B cell (primary cell): ENCODE measurements around the gene RERE. TPM values are rescaled to one million over a fixed set of nuclear protein-coding genes. Genes with fewer than 3 reads are reported as not detected.

Source experiments
- ATAC-seq: fragments of 200-7000 bp; cut with Tn5 transposase; one replicate; pipeline ENCODE4 v1.10.0; 2021; ENCODE audit warnings: low read depth, mild to moderate bottlenecking, moderate number of reproducible peaks, moderate library complexity
- CTCF ChIA-PET: fragments of 350-600 bp; sonication (Branson Sonifier 250); formaldehyde crosslinking; loops from one replicate; lab custom pipeline; 2021; ENCODE audit warnings: antibody characterized with exemption, inconsistent platforms; lab: Charles Lee
- POLR2A ChIA-PET: fragments of 350-600 bp; sonication (Branson Sonifier 250); formaldehyde crosslinking; loops from one replicate; lab custom pipeline; 2021; ENCODE audit warnings: antibody characterized with exemption; lab: Charles Lee
- DNase-seq: peaks from one replicate; pipeline ENCODE4 v3.0.0; 2013
- H2AFZ ChIP-seq: 2 replicates; pipeline ENCODE4 v1.6.1; 2012; ENCODE audit warnings: mild to moderate bottlenecking, low read depth, low read length; ENCODE audit not compliant: insufficient read depth, poor library complexity, severe bottlenecking
- H3K27ac ChIP-seq, 2 donors: 1 replicate in 1 of 2; 2 replicates in 1 of 2; pipeline ENCODE4 v1.5.1; 2012 to 2013; ENCODE audit warnings: low read length in 2 of 2, mild to moderate bottlenecking in 2 of 2, moderate library complexity in 1 of 2
- H3K27me3 ChIP-seq, 4 experiments: fragments of 200-600 bp in 1 of 4; sonication (generic) in 1 of 4; replicated peaks in 1 of 4; 1 replicate in 2 of 4; 2 replicates in 2 of 4; pipeline versions ENCODE4 v1.6.1 to v1.7.0; 2013 to 2016; ENCODE audit warnings: low read length in 3 of 4, mild to moderate bottlenecking in 2 of 4, mixed read lengths in 1 of 4, moderate library complexity in 1 of 4; ENCODE audit not compliant: insufficient read depth in 4 of 4, control insufficient read depth in 3 of 4; ENCODE audit errors: control extremely low read depth in 1 of 4
- H3K36me3 ChIP-seq, 2 experiments: replicated peaks in 1 of 2; 1 replicate in 1 of 2; 2 replicates in 1 of 2; pipeline versions ENCODE4 v1.6.1 to v1.7.1; 2013; ENCODE audit warnings: low read length in 1 of 2; ENCODE audit not compliant: insufficient read depth in 2 of 2, control insufficient read depth in 1 of 2; ENCODE audit errors: control extremely low read depth in 1 of 2, extremely low read depth in 1 of 2
- H3K4me1 ChIP-seq, 2 donors: fragments of 200-600 bp in 1 of 2; sonication (generic) in 1 of 2; 1 replicate in 1 of 2; 2 replicates in 1 of 2; pipeline versions ENCODE4 v1.5.1 to v1.6.1; 2013 to 2017; ENCODE audit warnings: low read length in 2 of 2; ENCODE audit not compliant: control insufficient read depth in 2 of 2, insufficient read depth in 2 of 2
- H3K4me2 ChIP-seq: replicated peaks from 2 replicates; pipeline ENCODE3; 2012; ENCODE audit warnings: mild to moderate bottlenecking, low read depth, low read length; ENCODE audit not compliant: poor library complexity, severe bottlenecking
- H3K4me3 ChIP-seq, 5 experiments: fragments of 200-600 bp in 1 of 5; sonication (generic) in 1 of 5; 1 replicate in 3 of 5; 2 replicates in 2 of 5; pipeline versions ENCODE4 v1.5.1 to v1.7.0; 2011 to 2016; ENCODE audit warnings: low read length in 4 of 5, mild to moderate bottlenecking in 4 of 5, low read depth in 2 of 5, control low read depth in 1 of 5, moderate library complexity in 1 of 5; ENCODE audit not compliant: insufficient read depth in 1 of 5; ENCODE audit errors: control extremely low read depth in 1 of 5, extremely low read depth in 1 of 5
- H3K79me2 ChIP-seq: fragments of 200-600 bp; sonication (generic); one replicate; pipeline ENCODE4 v1.6.0; 2016; ENCODE audit warnings: low read length; ENCODE audit not compliant: control insufficient read depth, insufficient read depth
- H3K9ac ChIP-seq: fragments of 200-600 bp; sonication (generic); 2 replicates; pipeline ENCODE4 v1.6.1; 2017; ENCODE audit warnings: mild to moderate bottlenecking, low read length, moderate library complexity
- H3K9me3 ChIP-seq, 3 donors: one replicate each; pipeline versions ENCODE4 v1.6.1 to v1.7.1; 2013; ENCODE audit warnings: low read length in 2 of 3; ENCODE audit not compliant: control insufficient read depth in 2 of 3, insufficient read depth in 1 of 3; ENCODE audit errors: control extremely low read depth in 1 of 3
- H4K20me1 ChIP-seq: 2 replicates; pipeline ENCODE4 v1.6.0; 2012; ENCODE audit warnings: mild to moderate bottlenecking, low read length; ENCODE audit not compliant: insufficient read depth, control insufficient read depth, poor library complexity, severe bottlenecking
- H3K27ac Mint-ChIP-seq: one replicate; pipeline ENCODE4 v1.8.0; 2021; ENCODE audit warnings: mixed read lengths
- H3K27me3 Mint-ChIP-seq: one replicate; pipeline ENCODE4 v1.8.0; 2021; ENCODE audit warnings: mixed read lengths
- H3K4me1 Mint-ChIP-seq: one replicate; pipeline ENCODE4 v1.8.0; 2021; ENCODE audit warnings: mixed read lengths
- H3K4me3 Mint-ChIP-seq: one replicate; pipeline ENCODE4 v1.8.0; 2021; ENCODE audit warnings: mixed read lengths
- H3K9me3 Mint-ChIP-seq: one replicate; pipeline ENCODE4 v1.8.0; 2022; ENCODE audit warnings: mixed read lengths; ENCODE audit not compliant: insufficient read depth
- CTCF ChIP-seq: fragments of 200-600 bp; IDR thresholded peaks from one replicate; pipeline ENCODE4 v1.8.0; 2022; ENCODE audit warnings: antibody characterized with exemption, mild to moderate bottlenecking
- EZH2 ChIP-seq: IDR thresholded peaks from 2 replicates; pipeline ENCODE4 v1.6.1; 2012; ENCODE audit warnings: borderline replicate concordance, low read depth, mild to moderate bottlenecking, moderate library complexity, low read length; ENCODE audit not compliant: insufficient read depth, poor library complexity, severe bottlenecking
- WGBS: methylation state at CpG from one replicate; pipeline ENCODE4 v1.1.5; 2013; ENCODE audit warnings: missing lambda C conversion rate; ENCODE audit not compliant: insufficient coverage; 5-methylcytosine and 5-hydroxymethylcytosine counted together
- intact Hi-C: fragments of 100-400 bp; cut with micrococcal nuclease; formaldehyde crosslinking; loops from one replicate; pipeline ENCODE4 v1.10.0; 2022
- polyA plus RNA-seq: library from polyadenylated mRNA; depleted of rRNA; stranded (reverse); fragments of >200 nt; gene quantifications from 2 replicates; pipeline ENCODE4 v1.2.3, GENCODE V29; 2012
- total RNA-seq, 2 donors: library from RNA; stranded (reverse); fragments of 120-200 nt in 1 of 2; gene quantifications; 1 replicate in 1 of 2; 2 replicates in 1 of 2; pipeline versions ENCODE4 v1.2.3 to v1.2.4, GENCODE V29; 2013 to 2022

Gene RERE
- total and polyA plus RNA-seq, 2 donors (not counting 1 experiment from before 2014, with no cell fraction given), result 27.3 to 132 TPM

- peaks cover 0 to 4% (median 0%) of the 10 kb centered on the region in 3 donors for H3K9me3 ChIP-seq
- H2AFZ ChIP-seq, result peak overlapping the region; percentile 67
- Mint-ChIP-seq H3K27ac (peak overlapping the region; percentile 85), H3K27me3 (no peaks in the 10 kb centered on the region), H3K4me3 (peak overlapping the region; percentile 73), H3K9me3 (no peaks in the 10 kb centered on the region), H3K4me1 (peaks cover 37% of the 10 kb centered on the region)
- peak overlapping the region; percentile 53 for H3K9ac ChIP-seq
- H3K4me2 ChIP-seq, result peak overlapping the region; percentile 71
- TF ChIP-seq EZH2 (no peak), CTCF (no peak)
- ChIA-PET CTCF (interaction anchor here (0.6 to 2.4 kb wide), 8 partner anchors 8 to 284 kb away, joined by 3 to 17 read pairs (median 3); no protein-coding TSS in a partner anchor), POLR2A (no interaction called here)
- peaks cover 32 to 41% of the 10 kb centered on the region in 2 donors for H3K4me1 ChIP-seq
- no peaks in the 10 kb centered on the region for H3K36me3 ChIP-seq
- DNase-seq (no peak), ATAC-seq (peak; percentile 10)
- no peaks in the 10 kb centered on the region for H4K20me1 ChIP-seq
- H3K79me2 ChIP-seq, result peaks cover 38% of the 10 kb centered on the region
- no peaks in the 10 kb centered on the region for H3K27me3 ChIP-seq
- intact Hi-C loops, result loop anchor here (1.0 kb wide), 1 partner anchor 9 kb away; no protein-coding TSS in a partner anchor
- H3K27ac ChIP-seq, result peak overlapping the region; percentile 73 to 83
- WGBS, result no CpG with 5 or more reads among the region's 4 CpGs
- H3K4me3 ChIP-seq, result peak overlapping the region in 3 of 5 experiments; percentile 5 to 54 (median 31)
Observed at GRCh38 chr1:8711873-8712412, 105.5 kb downstream of the RERE start.

GRCh38 chr1:8711151-8711550 lies 106.3 kb downstream of the RERE start:
- CTCF ChIA-PET, result interaction anchor here (0.7 kb wide), 1 partner anchor 15 kb away, joined by 4 read pairs; no protein-coding TSS in a partner anchor
- peaks cover 30% of the 10 kb centered on the region for H3K79me2 ChIP-seq
- H3K4me1 ChIP-seq, result peaks cover 30 to 37% of the 10 kb centered on the region in 2 donors
- intact Hi-C loops, result no loop called here
- peak overlapping the region; percentile 5 for H3K4me2 ChIP-seq
- no CpG with 5 or more reads among the region's 5 CpGs for WGBS
- peak overlapping the region; percentile 23 for H3K27ac Mint-ChIP-seq
- H3K27ac ChIP-seq, result peak overlapping the region in 1 of 2 donors; percentile 83
- DNase-seq, result no peak
- no peaks in the 10 kb centered on the region for H3K36me3 ChIP-seq
- POLR2A ChIA-PET, result no interaction called here
- no peaks in the 10 kb centered on the region for H3K9me3 Mint-ChIP-seq
- no peak overlapping the region for H3K4me3 ChIP-seq
- H3K4me3 Mint-ChIP-seq, result peak overlapping the region; percentile 1
- TF ChIP-seq EZH2 (no peak), CTCF (no peak)
- H4K20me1 ChIP-seq, result no peaks in the 10 kb centered on the region
- no peaks in the 10 kb centered on the region for H3K27me3 ChIP-seq
- H3K9ac ChIP-seq, result no peak overlapping the region
- peaks cover 42% of the 10 kb centered on the region for H3K4me1 Mint-ChIP-seq
- no peaks in the 10 kb centered on the region for H3K27me3 Mint-ChIP-seq
- ATAC-seq, result no peak
- H2AFZ ChIP-seq, result no peak overlapping the region
- H3K9me3 ChIP-seq, result peaks cover 0 to 4% (median 0%) of the 10 kb centered on the region in 3 donors
